T47D (cell line): ENCODE measurements around the gene BMPR1A.
A peak's percentile ranks its signal among the peaks of the same experiment; 100 is the strongest.
"Not testable (repeated sequence)": the region's sequence is repeated elsewhere in the genome, so short reads cannot be mapped to it uniquely, and the experiment has no call there.

Experiments used
- DNase-seq, 2 experiments: peaks; one replicate each; pipeline versions ENCODE4 v3.0.0 to v3.0.0-alpha.2; 2011 to 2012; ENCODE audit warnings: low read depth in 1 of 2, low spot score in 1 of 2
- JUND ChIP-seq: IDR thresholded peaks from 2 replicates; pipeline ENCODE4 v1.6.1; 2012; ENCODE audit warnings: low read depth
- in situ Hi-C: cut with HindIII; loops from 2 replicates; pipeline ENCODE4 v1.10.0; 2016; ENCODE audit warnings: low sequenced_read_pairs, low pct_unique_long_range_greater_than_20kb

The BMPR1A gene

DNA sequence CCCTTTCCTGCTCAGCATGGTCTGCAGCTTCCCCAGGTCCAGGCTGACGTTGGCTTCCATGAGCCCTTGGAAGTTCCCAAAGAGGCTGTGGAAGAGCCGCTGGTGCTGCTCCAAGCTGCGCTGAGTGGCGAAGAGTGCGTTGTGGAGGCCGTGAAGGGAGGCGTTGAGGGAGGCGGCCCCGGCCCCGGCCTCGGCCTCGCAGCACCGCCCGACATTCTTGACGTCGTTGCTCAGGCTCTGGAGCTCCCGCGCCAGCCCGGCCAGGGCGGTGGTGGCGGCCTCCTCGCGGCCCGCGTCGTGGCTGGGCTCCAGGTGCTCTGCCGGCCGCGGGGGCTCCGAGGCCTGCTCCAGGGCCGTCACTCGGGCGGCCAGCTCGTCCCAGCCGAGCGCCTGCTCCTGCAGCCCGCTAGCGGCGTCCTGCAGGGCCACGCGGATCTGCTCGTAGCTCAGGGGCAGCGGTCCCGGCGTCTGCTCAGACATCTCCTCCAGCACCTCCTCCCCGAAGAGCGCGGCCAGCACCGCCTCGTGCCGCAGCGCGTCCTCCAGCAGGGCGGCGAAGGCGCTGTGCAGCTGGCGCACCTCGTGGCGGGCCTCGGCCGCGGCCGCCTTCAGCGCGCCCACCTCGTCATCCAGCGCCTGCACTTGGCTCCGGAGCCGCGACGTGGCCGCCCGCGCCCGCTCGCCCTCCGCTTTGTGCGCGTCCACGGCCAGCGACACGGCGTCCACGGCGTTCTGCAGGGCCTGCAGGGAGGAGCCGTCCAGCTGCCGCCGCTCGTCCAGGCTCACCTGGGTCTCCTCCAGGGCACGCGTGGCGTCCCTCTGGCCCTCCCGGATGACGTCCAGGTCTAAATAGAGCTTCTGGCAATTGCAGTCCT is 186.3 kb downstream of the BMPR1A start:
- no peak for DNase-seq
- in situ Hi-C loops, result no loop called here
- TF ChIP-seq JUND, result no peak

- DNase-seq, result no peak
- in situ Hi-C loops, result no loop called here
- no peak for TF ChIP-seq JUND
Observed at GRCh38 chr10:86943316-86944030, 187.1 kb downstream of the BMPR1A start.

- no peak for DNase-seq
- in situ Hi-C loops, result no loop called here
- no peak for TF ChIP-seq JUND
Observed at GRCh38 chr10:86944031-86944419, 187.6 kb downstream of the BMPR1A start.

GRCh38 chr10:86944471-86944870 is 188.1 kb downstream of the BMPR1A start:
- DNase-seq, result peak in 1 of 2 experiments; percentile 67
- in situ Hi-C loops, result no loop called here
- no peak for TF ChIP-seq JUND

GRCh38 chr10:86944907-86945306 is 188.5 kb downstream of the BMPR1A start:
- in situ Hi-C loops, result no loop called here
- TF ChIP-seq JUND, result no peak
- DNase-seq, result no peak

- no peak for TF ChIP-seq JUND
- DNase-seq, result peak in 1 of 2 experiments; percentile 45
- in situ Hi-C loops, result no loop called here
Observed at GRCh38 chr10:86945361-86946212, 189.2 kb downstream of the BMPR1A start.

DNA sequence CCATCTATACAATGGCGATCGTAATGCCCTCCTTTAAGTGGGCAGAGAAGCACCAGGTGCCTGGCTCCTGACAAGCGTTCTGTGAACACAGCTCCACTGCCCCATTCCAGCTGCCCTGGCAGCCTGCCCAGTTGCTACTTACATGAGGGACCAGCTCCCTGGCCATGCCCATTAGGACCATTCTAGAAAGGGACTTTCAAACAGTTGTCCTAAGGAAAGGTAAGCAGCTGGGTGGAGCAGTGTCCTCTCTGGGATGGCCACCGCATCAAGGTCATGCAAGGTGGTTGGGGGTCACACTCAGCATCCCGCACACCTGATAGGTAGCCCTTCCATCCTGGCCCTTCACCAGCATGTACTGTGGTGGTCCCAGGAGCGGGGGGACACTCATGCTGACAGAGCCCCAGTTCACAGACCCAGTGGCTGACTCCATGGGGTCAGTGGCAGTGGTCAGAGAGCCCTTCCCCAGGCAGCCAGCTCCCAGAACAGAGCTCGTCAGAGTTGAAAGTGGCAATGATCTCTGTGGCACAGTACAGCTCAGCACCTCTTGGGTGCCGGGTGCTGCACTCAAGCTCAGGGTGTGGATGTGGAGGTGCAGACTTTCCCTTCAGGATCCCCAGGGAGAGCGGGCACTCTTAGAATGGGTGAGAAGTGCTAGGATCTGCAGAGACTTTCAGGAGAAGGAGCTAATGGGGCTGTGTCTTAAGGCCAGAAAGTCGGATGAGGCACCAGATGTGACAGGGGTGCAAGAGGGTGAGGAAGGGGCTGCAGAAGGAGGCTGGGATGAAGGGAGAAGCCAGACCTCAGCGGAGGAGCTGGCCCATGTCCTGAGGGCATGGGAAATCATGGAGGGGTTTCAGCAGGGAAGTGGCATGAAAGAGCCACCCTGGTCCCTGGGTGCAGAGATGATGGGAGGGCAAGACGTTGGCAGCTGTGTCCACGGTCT is 190.1 kb downstream of the BMPR1A start:
- TF ChIP-seq JUND, result no peak
- in situ Hi-C loops, result no loop called here
- DNase-seq, result no peak

- not testable (repeated sequence) for DNase-seq
Observed at GRCh38 chr10:86947806-86948205, 191.4 kb downstream of the BMPR1A start.

DNA sequence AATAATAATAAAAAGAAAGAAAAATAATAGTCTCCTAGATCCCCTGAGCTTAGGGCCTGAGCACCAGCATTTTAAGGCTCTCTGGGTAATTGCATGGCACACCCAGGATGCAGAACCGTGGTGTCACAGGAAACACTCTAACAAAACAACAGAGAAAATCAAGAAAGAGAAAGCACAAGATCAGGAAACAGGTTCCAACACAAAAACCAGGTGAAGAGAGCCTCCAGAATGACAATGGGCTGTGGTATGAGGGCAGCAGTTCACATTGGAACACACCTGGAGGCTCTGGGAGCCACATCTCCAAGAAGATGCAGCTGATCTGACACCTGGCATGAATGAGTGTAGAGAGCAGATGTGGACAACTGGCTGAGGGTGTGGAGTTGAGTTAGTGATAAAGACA is 193.9 kb downstream of the BMPR1A start:
- no peak for DNase-seq
- in situ Hi-C loops, result no loop called here
- no peak for TF ChIP-seq JUND

More at GRCh38 chr10:86947806-86948205, 191.4 kb downstream of the BMPR1A start:
- in situ Hi-C loops, result not testable (repeated sequence)

- peak in 1 of 2 experiments; percentile 62 for DNase-seq
- no peak for TF ChIP-seq JUND
Observed at GRCh38 chr10:86951184-86951761, 194.9 kb downstream of the BMPR1A start.

DNA sequence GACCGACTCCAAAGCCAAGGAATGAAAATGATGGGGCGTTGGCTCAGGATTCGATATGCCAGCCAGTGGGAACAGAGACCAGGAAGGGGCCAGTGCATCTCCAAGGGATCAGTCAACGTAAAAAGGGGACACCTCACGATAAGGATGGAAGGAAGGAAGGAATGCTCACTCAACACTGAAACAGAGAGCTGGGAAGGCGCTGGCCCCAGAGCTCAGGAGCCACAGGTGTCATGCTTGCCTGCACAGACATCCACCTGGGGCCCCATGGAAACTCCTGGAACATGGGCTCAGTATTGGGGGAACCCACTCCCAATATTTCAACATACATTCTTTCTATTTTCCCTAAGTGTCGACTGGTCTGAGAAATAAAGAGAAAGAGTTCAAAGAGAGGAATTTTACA is 195.7 kb downstream of the BMPR1A start:
- in situ Hi-C loops, result no loop called here
- TF ChIP-seq JUND, result no peak
- no peak for DNase-seq

More at GRCh38 chr10:86951184-86951761, 194.9 kb downstream of the BMPR1A start:
- in situ Hi-C loops, result no loop called here

DNA sequence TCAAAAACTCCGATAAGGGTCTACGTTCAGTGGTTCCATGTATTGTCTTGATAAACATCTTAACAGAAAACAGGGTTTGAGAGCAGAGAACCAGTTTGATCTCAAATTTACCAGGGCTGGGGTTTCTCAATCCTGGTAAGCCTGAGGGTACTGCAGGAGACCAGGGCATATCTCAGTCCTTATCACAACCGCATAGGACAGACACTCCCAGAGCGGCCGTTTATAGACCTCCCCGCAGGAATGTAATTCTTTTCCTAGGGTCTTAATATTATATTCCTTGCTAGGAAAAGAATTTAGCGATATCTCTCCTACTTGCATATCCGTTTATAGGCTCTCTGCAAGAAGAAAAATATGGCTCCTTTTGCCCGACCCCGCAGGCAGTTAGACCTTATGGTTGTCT is 196.3 kb downstream of the BMPR1A start:
- in situ Hi-C loops, DNase-seq: not testable (repeated sequence)
